Stimulated activated CD4-positive, alpha-beta T cell treated with anti-CD3 and anti-CD28 coated beads, Interleukin-12 subunit alpha, Interleukin-12 subunit beta, amount 100 ng/mL, for 4 hours (primary cell): ENCODE measurements around the gene RNF151.

Experiments
- DNase-seq: peaks from one replicate; pipeline ENCODE4 v3.0.0-alpha.2; 2020

RNF151 gene

GRCh38 chr16:1993731-1994131 is 27.1 kb downstream of the RNF151 start:
- DNase-seq, result no peak

- no peak for DNase-seq
Observed at GRCh38 chr16:1997494-1998359, 31.1 kb downstream of the RNF151 start.

GRCh38 chr16:1998360-1998835 is 31.7 kb downstream of the RNF151 start:
- DNase-seq, result no peak

GRCh38 chr16:1998852-1999801 is 32.5 kb downstream of the RNF151 start:
- DNase-seq, result no peak

GRCh38 chr16:1999866-2000514 is 33.3 kb downstream of the RNF151 start:
- DNase-seq, result no peak

- no peak for DNase-seq
Observed at GRCh38 chr16:2001035-2001434, 34.4 kb downstream of the RNF151 start.

- no peak for DNase-seq
Observed at GRCh38 chr16:2001456-2002355, 35.0 kb downstream of the RNF151 start.

GRCh38 chr16:2002406-2003230 is 36.0 kb downstream of the RNF151 start:
- no peak for DNase-seq

GRCh38 chr16:2003231-2003826 is 36.7 kb downstream of the RNF151 start:
- no peak for DNase-seq

- peak; percentile 84 for DNase-seq
Observed at GRCh38 chr16:2003827-2004641, 37.4 kb downstream of the RNF151 start.

- DNase-seq, result no peak
Observed at GRCh38 chr16:2004795-2005517, 38.3 kb downstream of the RNF151 start.

- no peak for DNase-seq
Observed at GRCh38 chr16:2005646-2006045, 39.0 kb downstream of the RNF151 start.

GRCh38 chr16:2006317-2006716 is 39.7 kb downstream of the RNF151 start:
- DNase-seq, result no peak

GRCh38 chr16:2007081-2007836 is 40.6 kb downstream of the RNF151 start:
- no peak for DNase-seq

- no peak for DNase-seq
Observed at GRCh38 chr16:2008009-2008526, 41.4 kb downstream of the RNF151 start.

GRCh38 chr16:2008631-2009163 is 42.0 kb downstream of the RNF151 start:
- DNase-seq, result no peak

GRCh38 chr16:2009164-2009711 is 42.6 kb downstream of the RNF151 start:
- DNase-seq, result no peak
